ENCODE results near the gene C2orf42. TPM values are rescaled to one million over a fixed set of nuclear protein-coding genes. Genes with fewer than 3 reads are reported as not detected.

The C2orf42 gene
- total RNA-seq, result 11.2 and 15.1 TPM in 2 replicates

GRCh38 chr2:70190418-70191243 lies at the start of gene C2orf42:
TSS of gene C2orf42 (minus strand) at chr2:70191019. CDS start at chr2:70181985, 9,034 bp downstream.

Other genes with a start within 250 kb of the C2orf42 start
- 0.22 and 0.26 TPM in 2 replicates for gene ASPRV1, start 229.4 kb downstream of the C2orf42 start, total RNA-seq
- 40.6 and 45.0 TPM in 2 replicates for gene PCBP1, start 103.5 kb downstream of the C2orf42 start, total RNA-seq
- 107 and 154 TPM in 2 replicates for gene TIA1, start 57.6 kb upstream of the C2orf42 start, total RNA-seq
- gene PCYOX1, start 67.1 kb upstream of the C2orf42 start, total RNA-seq, result 36.8 and 36.9 TPM in 2 replicates
- gene SNRPG, start 102.7 kb upstream of the C2orf42 start, total RNA-seq, result 117 and 152 TPM in 2 replicates
- 15.0 and 21.1 TPM in 2 replicates for gene FAM136A, start 111.0 kb upstream of the C2orf42 start, total RNA-seq

All from dermis lymphatic vessel endothelial cell (primary cell).